Endothelial cell of umbilical vein (primary cell): ENCODE measurements around the gene RPS19. TPM values are rescaled to one million over a fixed set of nuclear protein-coding genes. Genes with fewer than 3 reads are reported as not detected.

Source experiments
- BruUV-seq: library from RNA; stranded (reverse); fragments of 400-500 nt; replicated peaks from 2 replicates; lab custom pipeline; 2021; lab: Mats Ljungman, UMichigan
- CTCF ChIA-PET: fragments of 300-600, 350-600 bp; sonication (Branson Sonifier 250); formaldehyde crosslinking; loops from one replicate; lab custom pipeline; 2021; ENCODE audit warnings: antibody characterized with exemption, inconsistent platforms; lab: Charles Lee
- POLR2A ChIA-PET: fragments of 300-600, 350-600 bp; sonication (Branson Sonifier 250); formaldehyde crosslinking; loops from one replicate; lab custom pipeline; 2021; ENCODE audit warnings: antibody characterized with exemption, inconsistent platforms; lab: Charles Lee
- DNase-seq: peaks from one replicate; pipeline ENCODE4 v3.0.0-alpha.2; 2011; ENCODE audit warnings: low read depth, low spot score
- FAIRE-seq: peaks from 2 replicates; lab custom pipeline; 2011; peaks lifted over from hg19 to GRCh38; lab: Jason Lieb, UNC
- H2AFZ ChIP-seq: 2 replicates; pipeline ENCODE4 v1.6.0; 2012; ENCODE audit warnings: low read depth, low read length, control low read depth, inconsistent platforms
- H3K27ac ChIP-seq: 2 replicates; pipeline ENCODE4 v1.5.1; 2011; ENCODE audit warnings: low read depth, mild to moderate bottlenecking, control low read depth, low read length, moderate library complexity; ENCODE audit not compliant: insufficient read depth
- H3K27me3 ChIP-seq, 2 experiments: 2 replicates each; pipeline versions ENCODE4 v1.6.0 to v1.6.1; 2011; ENCODE audit warnings: low read length in 2 of 2, mixed read lengths in 1 of 2; ENCODE audit not compliant: control insufficient read depth in 2 of 2, insufficient read depth in 2 of 2
- H3K36me3 ChIP-seq, 2 experiments: 2 replicates in 1 of 2; 3 replicates in 1 of 2; pipeline ENCODE4 v1.5.1; 2011; ENCODE audit warnings: low read length in 2 of 2, mild to moderate bottlenecking in 1 of 2, moderate library complexity in 1 of 2; ENCODE audit not compliant: control insufficient read depth in 2 of 2, insufficient read depth in 2 of 2; ENCODE audit errors: extremely low read depth in 1 of 2
- H3K4me1 ChIP-seq: 3 replicates; pipeline ENCODE4 v1.5.1; 2011; ENCODE audit warnings: mild to moderate bottlenecking, low read length; ENCODE audit not compliant: control insufficient read depth, insufficient read depth; ENCODE audit errors: extremely low read depth
- H3K4me2 ChIP-seq: 2 replicates; pipeline ENCODE4 v1.6.1; 2011; ENCODE audit warnings: low read length, control low read depth, mixed read lengths; ENCODE audit not compliant: insufficient read depth
- H3K4me3 ChIP-seq, 3 experiments: fragments of 200-600 bp in 1 of 3; sonication (generic), shearing (Covaris generic) in 1 of 3; replicated peaks in 1 of 3; 2 replicates each; pipeline ENCODE4 v1.5.1; 2011 to 2016; ENCODE audit warnings: control low read depth in 3 of 3, low read length in 3 of 3, mild to moderate bottlenecking in 2 of 3, inconsistent platforms in 1 of 3, low read depth in 1 of 3, moderate library complexity in 1 of 3; ENCODE audit not compliant: insufficient read depth in 1 of 3
- H3K79me2 ChIP-seq: 2 replicates; pipeline ENCODE4 v1.6.0; 2012; ENCODE audit warnings: low read length, inconsistent platforms; ENCODE audit not compliant: control insufficient read depth, insufficient read depth
- H3K9ac ChIP-seq: replicated peaks from 2 replicates; pipeline ENCODE3; 2011; ENCODE audit warnings: low read length, control low read depth; ENCODE audit not compliant: insufficient read depth; ENCODE audit errors: extremely low read depth
- H3K9me1 ChIP-seq: replicated peaks from 3 replicates; pipeline ENCODE4 v1.6.0; 2011; ENCODE audit warnings: mild to moderate bottlenecking, low read length; ENCODE audit not compliant: control insufficient read depth, insufficient read depth; ENCODE audit errors: extremely low read depth
- H3K9me3 ChIP-seq: replicated peaks from 2 replicates; pipeline ENCODE4 v1.5.1; 2012; ENCODE audit warnings: low read length, inconsistent platforms; ENCODE audit not compliant: control insufficient read depth, insufficient read depth
- H4K20me1 ChIP-seq: replicated peaks from 2 replicates; pipeline ENCODE3; 2011; ENCODE audit warnings: mild to moderate bottlenecking, low read length; ENCODE audit not compliant: control insufficient read depth, insufficient read depth; ENCODE audit errors: extremely low read depth
- MAX ChIP-seq: IDR thresholded peaks from 2 replicates; pipeline ENCODE4 v1.6.1; 2011; ENCODE audit not compliant: insufficient read depth, insufficient read length
- dilution Hi-C: fragments of 300-500 bp; cut with MboI; formaldehyde crosslinking; loops from one replicate; pipeline ENCODE4 v1.15.0; 2019; ENCODE audit warnings: low sequenced_read_pairs; ENCODE audit not compliant: extremely low pct_ligation_motif_present
- intact Hi-C: fragments of 100-400 bp; cut with micrococcal nuclease; formaldehyde crosslinking; loops from one replicate; pipeline ENCODE4 v1.10.0; 2022
- polyA plus RNA-seq, 4 experiments: library from polyadenylated mRNA; depleted of rRNA in 3 of 4; stranded (reverse) in 3 of 4; unstranded in 1 of 4; fragments of >200 nt; gene quantifications; 2 replicates each; pipeline versions ENCODE4 v1.2.1 to v1.2.3, GENCODE V29; 2011 to 2012; ENCODE audit warnings: missing spikeins in 1 of 4
- total RNA-seq: library from RNA; stranded (reverse); gene quantifications from 2 replicates; pipeline ENCODE4 v1.2.3, GENCODE V29; 2021
- TF ChIP-seq, protein P1 (sequence below), 2 donors: IDR thresholded peaks; 1 replicate in 1 of 2; 2 replicates in 1 of 2; pipeline ENCODE4 v1.5.1; 2011; ENCODE audit warnings: low read length in 2 of 2, mild to moderate bottlenecking in 2 of 2, moderate library complexity in 2 of 2, control low read depth in 1 of 2, inconsistent platforms in 1 of 2, low read depth in 1 of 2; ENCODE audit not compliant: insufficient read depth in 1 of 2; ENCODE audit errors: extremely low read depth in 1 of 2

The RPS19 gene
- total and polyA plus RNA-seq, 2 donors (not counting 3 experiments of a cell fraction or from before 2014, with no cell fraction given) = 2,234 to 4,353 TPM

- H4K20me1 ChIP-seq = no peaks in the 10 kb centered on the region
- no peaks in the 10 kb centered on the region for H3K79me2 ChIP-seq
- no peak overlapping the region for H3K9ac ChIP-seq
- intact Hi-C loops = loop anchor here (1.0 kb wide), 1 partner anchor 28 kb away; no protein-coding TSS in a partner anchor
- POLR2A ChIA-PET = no interaction called here
- no peak overlapping the region for H3K27ac ChIP-seq
- dilution Hi-C loops = no loop called here
- no peaks in the 10 kb centered on the region for H3K9me1 ChIP-seq
- H2AFZ ChIP-seq = no peak overlapping the region
- H3K27me3 ChIP-seq = no peaks in the 10 kb centered on the region
- no peak overlapping the region for H3K4me3 ChIP-seq
- H3K4me1 ChIP-seq = no peaks in the 10 kb centered on the region
- no peaks in the 10 kb centered on the region for H3K9me3 ChIP-seq
- H3K36me3 ChIP-seq = no peaks in the 10 kb centered on the region
- CTCF ChIA-PET = interaction anchor here (0.7 to 9.8 kb wide), 13 partner anchors 10 to 114 kb away, joined by 3 to 160 read pairs (median 5); partner anchors contain the start of gene CEACAM3
- BruUV-seq = no TSS peak
- peak; percentile 53 for DNase-seq
- TF ChIP-seq, protein P1, sequence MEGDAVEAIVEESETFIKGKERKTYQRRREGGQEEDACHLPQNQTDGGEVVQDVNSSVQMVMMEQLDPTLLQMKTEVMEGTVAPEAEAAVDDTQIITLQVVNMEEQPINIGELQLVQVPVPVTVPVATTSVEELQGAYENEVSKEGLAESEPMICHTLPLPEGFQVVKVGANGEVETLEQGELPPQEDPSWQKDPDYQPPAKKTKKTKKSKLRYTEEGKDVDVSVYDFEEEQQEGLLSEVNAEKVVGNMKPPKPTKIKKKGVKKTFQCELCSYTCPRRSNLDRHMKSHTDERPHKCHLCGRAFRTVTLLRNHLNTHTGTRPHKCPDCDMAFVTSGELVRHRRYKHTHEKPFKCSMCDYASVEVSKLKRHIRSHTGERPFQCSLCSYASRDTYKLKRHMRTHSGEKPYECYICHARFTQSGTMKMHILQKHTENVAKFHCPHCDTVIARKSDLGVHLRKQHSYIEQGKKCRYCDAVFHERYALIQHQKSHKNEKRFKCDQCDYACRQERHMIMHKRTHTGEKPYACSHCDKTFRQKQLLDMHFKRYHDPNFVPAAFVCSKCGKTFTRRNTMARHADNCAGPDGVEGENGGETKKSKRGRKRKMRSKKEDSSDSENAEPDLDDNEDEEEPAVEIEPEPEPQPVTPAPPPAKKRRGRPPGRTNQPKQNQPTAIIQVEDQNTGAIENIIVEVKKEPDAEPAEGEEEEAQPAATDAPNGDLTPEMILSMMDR (IDR thresholded peaks at IDR 0.05; ENCODE audit: extremely low read depth in 1 of 2, insufficient read depth in 1 of 2, low read depth in 1 of 2, low read length in 2 of 2) = peak; percentile 37 to 64
- no peak for TF ChIP-seq MAX
- H3K4me2 ChIP-seq = no peak overlapping the region
- peak; percentile 37 for FAIRE-seq
Observed at GRCh38 chr19:41821003-41821735, 38.9 kb upstream of the RPS19 start.
